Endothelial cell of umbilical vein (primary cell): ENCODE results near the gene SATB2. TPM values are rescaled to one million over a fixed set of nuclear protein-coding genes. Genes with fewer than 3 reads are reported as not detected.

ENCODE experiments used
- BruUV-seq: library from RNA; stranded (reverse); fragments of 400-500 nt; replicated peaks from 2 replicates; lab custom pipeline; 2021; lab: Mats Ljungman, UMichigan
- CTCF ChIA-PET: fragments of 300-600, 350-600 bp; sonication (Branson Sonifier 250); formaldehyde crosslinking; loops from one replicate; lab custom pipeline; 2021; ENCODE audit warnings: antibody characterized with exemption, inconsistent platforms; lab: Charles Lee
- POLR2A ChIA-PET: fragments of 300-600, 350-600 bp; sonication (Branson Sonifier 250); formaldehyde crosslinking; loops from one replicate; lab custom pipeline; 2021; ENCODE audit warnings: antibody characterized with exemption, inconsistent platforms; lab: Charles Lee
- DNase-seq: peaks from one replicate; pipeline ENCODE4 v3.0.0-alpha.2; 2011; ENCODE audit warnings: low read depth, low spot score
- FAIRE-seq: peaks from 2 replicates; lab custom pipeline; 2011; peaks lifted over from hg19 to GRCh38; lab: Jason Lieb, UNC
- H2AFZ ChIP-seq: 2 replicates; pipeline ENCODE4 v1.6.0; 2012; ENCODE audit warnings: low read depth, low read length, control low read depth, inconsistent platforms
- H3K27ac ChIP-seq: 2 replicates; pipeline ENCODE4 v1.5.1; 2011; ENCODE audit warnings: low read depth, mild to moderate bottlenecking, control low read depth, low read length, moderate library complexity; ENCODE audit not compliant: insufficient read depth
- H3K27me3 ChIP-seq, 2 experiments: 2 replicates each; pipeline versions ENCODE4 v1.6.0 to v1.6.1; 2011; ENCODE audit warnings: low read length in 2 of 2, mixed read lengths in 1 of 2; ENCODE audit not compliant: control insufficient read depth in 2 of 2, insufficient read depth in 2 of 2
- H3K36me3 ChIP-seq, 2 experiments: 2 replicates in 1 of 2; 3 replicates in 1 of 2; pipeline ENCODE4 v1.5.1; 2011; ENCODE audit warnings: low read length in 2 of 2, mild to moderate bottlenecking in 1 of 2, moderate library complexity in 1 of 2; ENCODE audit not compliant: control insufficient read depth in 2 of 2, insufficient read depth in 2 of 2; ENCODE audit errors: extremely low read depth in 1 of 2
- H3K4me1 ChIP-seq: 3 replicates; pipeline ENCODE4 v1.5.1; 2011; ENCODE audit warnings: mild to moderate bottlenecking, low read length; ENCODE audit not compliant: control insufficient read depth, insufficient read depth; ENCODE audit errors: extremely low read depth
- H3K4me2 ChIP-seq: 2 replicates; pipeline ENCODE4 v1.6.1; 2011; ENCODE audit warnings: low read length, control low read depth, mixed read lengths; ENCODE audit not compliant: insufficient read depth
- H3K4me3 ChIP-seq, 3 experiments: fragments of 200-600 bp in 1 of 3; sonication (generic), shearing (Covaris generic) in 1 of 3; replicated peaks in 1 of 3; 2 replicates each; pipeline ENCODE4 v1.5.1; 2011 to 2016; ENCODE audit warnings: control low read depth in 3 of 3, low read length in 3 of 3, mild to moderate bottlenecking in 2 of 3, inconsistent platforms in 1 of 3, low read depth in 1 of 3, moderate library complexity in 1 of 3; ENCODE audit not compliant: insufficient read depth in 1 of 3
- H3K79me2 ChIP-seq: 2 replicates; pipeline ENCODE4 v1.6.0; 2012; ENCODE audit warnings: low read length, inconsistent platforms; ENCODE audit not compliant: control insufficient read depth, insufficient read depth
- H3K9ac ChIP-seq: replicated peaks from 2 replicates; pipeline ENCODE3; 2011; ENCODE audit warnings: low read length, control low read depth; ENCODE audit not compliant: insufficient read depth; ENCODE audit errors: extremely low read depth
- H3K9me1 ChIP-seq: replicated peaks from 3 replicates; pipeline ENCODE4 v1.6.0; 2011; ENCODE audit warnings: mild to moderate bottlenecking, low read length; ENCODE audit not compliant: control insufficient read depth, insufficient read depth; ENCODE audit errors: extremely low read depth
- H3K9me3 ChIP-seq: replicated peaks from 2 replicates; pipeline ENCODE4 v1.5.1; 2012; ENCODE audit warnings: low read length, inconsistent platforms; ENCODE audit not compliant: control insufficient read depth, insufficient read depth
- H4K20me1 ChIP-seq: replicated peaks from 2 replicates; pipeline ENCODE3; 2011; ENCODE audit warnings: mild to moderate bottlenecking, low read length; ENCODE audit not compliant: control insufficient read depth, insufficient read depth; ENCODE audit errors: extremely low read depth
- EZH2 ChIP-seq: IDR thresholded peaks from 2 replicates; pipeline ENCODE4 v1.6.1; 2012; ENCODE audit warnings: borderline replicate concordance, low read depth, mild to moderate bottlenecking, moderate library complexity, low read length, inconsistent platforms; ENCODE audit not compliant: severe bottlenecking
- FOS ChIP-seq: IDR thresholded peaks from 2 replicates; pipeline ENCODE4 v1.6.1; 2011; ENCODE audit warnings: mild to moderate bottlenecking, low read length, moderate library complexity, borderline replicate concordance; ENCODE audit not compliant: insufficient read depth
- GATA2 ChIP-seq: IDR thresholded peaks from 2 replicates; pipeline ENCODE4 v1.7.0; 2011; ENCODE audit warnings: low read depth, mild to moderate bottlenecking, moderate library complexity, mixed read lengths, low read length; ENCODE audit not compliant: insufficient read length, insufficient read depth
- JUN ChIP-seq: IDR thresholded peaks from 2 replicates; pipeline ENCODE4 v1.6.1; 2011; ENCODE audit warnings: borderline replicate concordance, low read depth; ENCODE audit not compliant: insufficient read length, insufficient read depth
- MYC ChIP-seq: IDR thresholded peaks from one replicate; pipeline ENCODE4 v1.6.1; 2011; ENCODE audit warnings: mild to moderate bottlenecking, low read depth, low read length
- POLR2A ChIP-seq: IDR thresholded peaks from 2 replicates; pipeline ENCODE4 v1.6.1; 2012; ENCODE audit warnings: low read depth, mild to moderate bottlenecking, control low read depth, low read length
- POLR2AphosphoS5 ChIP-seq: IDR thresholded peaks from 2 replicates; pipeline ENCODE4 v1.6.1; 2012; ENCODE audit warnings: low read depth, mild to moderate bottlenecking, control low read depth, low read length, moderate library complexity; ENCODE audit not compliant: insufficient read depth
- dilution Hi-C: fragments of 300-500 bp; cut with MboI; formaldehyde crosslinking; loops from one replicate; pipeline ENCODE4 v1.15.0; 2019; ENCODE audit warnings: low sequenced_read_pairs; ENCODE audit not compliant: extremely low pct_ligation_motif_present
- intact Hi-C: fragments of 100-400 bp; cut with micrococcal nuclease; formaldehyde crosslinking; loops from one replicate; pipeline ENCODE4 v1.10.0; 2022
- polyA plus RNA-seq, 4 experiments: library from polyadenylated mRNA; depleted of rRNA in 3 of 4; stranded (reverse) in 3 of 4; unstranded in 1 of 4; fragments of >200 nt; gene quantifications; 2 replicates each; pipeline versions ENCODE4 v1.2.1 to v1.2.3, GENCODE V29; 2011 to 2012; ENCODE audit warnings: missing spikeins in 1 of 4
- total RNA-seq: library from RNA; stranded (reverse); gene quantifications from 2 replicates; pipeline ENCODE4 v1.2.3, GENCODE V29; 2021
- TF ChIP-seq, protein P1 (sequence below), 2 donors: IDR thresholded peaks; 1 replicate in 1 of 2; 2 replicates in 1 of 2; pipeline ENCODE4 v1.5.1; 2011; ENCODE audit warnings: low read length in 2 of 2, mild to moderate bottlenecking in 2 of 2, moderate library complexity in 2 of 2, control low read depth in 1 of 2, inconsistent platforms in 1 of 2, low read depth in 1 of 2; ENCODE audit not compliant: insufficient read depth in 1 of 2; ENCODE audit errors: extremely low read depth in 1 of 2
- TF ChIP-seq, protein P2 (sequence below): IDR thresholded peaks from 2 replicates; pipeline ENCODE4 v1.6.1; 2011; ENCODE audit not compliant: insufficient read depth, insufficient read length

SATB2 gene
- total and polyA plus RNA-seq, 2 donors (not counting 3 experiments of a cell fraction or from before 2014, with no cell fraction given), result 0.47 to 1.1 TPM

DNA sequence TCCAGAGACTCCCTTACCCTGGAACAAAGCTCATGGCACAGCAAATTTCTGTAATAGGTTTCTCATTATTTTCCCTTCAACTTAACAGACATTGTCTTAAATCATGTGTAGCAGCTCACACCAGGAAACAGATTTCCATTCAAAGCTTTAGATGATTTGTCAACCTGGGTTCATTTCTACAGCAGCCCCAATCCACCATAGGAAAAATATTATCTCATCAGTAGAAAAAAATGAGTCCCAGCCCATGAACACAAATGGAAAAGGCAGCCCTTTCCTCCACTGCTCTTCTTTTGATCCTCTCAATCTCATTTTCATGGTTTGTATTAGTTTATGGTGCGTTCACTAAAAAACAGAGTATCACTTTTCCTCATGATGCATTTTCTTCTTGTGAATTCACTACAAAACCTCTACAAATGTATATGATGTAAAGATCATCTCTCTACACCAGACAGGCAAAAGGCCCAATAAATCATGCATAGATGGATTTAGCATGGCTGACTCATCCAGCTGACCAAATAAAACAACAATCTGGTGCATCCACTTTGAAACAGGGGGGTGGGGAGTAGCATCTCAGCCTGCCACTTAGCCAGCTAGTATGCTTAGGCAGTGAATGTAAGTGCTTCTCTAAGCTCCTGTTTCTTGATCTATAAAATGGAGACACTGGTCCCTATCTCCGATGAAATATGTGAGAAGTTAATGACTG, 78.6 kb downstream of the SATB2 start:
- Histone ChIP-seq H3K4me3 (no peak overlapping the region), H3K27me3 (peaks cover 3 to 8% of the 10 kb centered on the region in 2 experiments), H3K4me1 (peaks cover 5% of the 10 kb centered on the region), H2AFZ (no peak overlapping the region), H3K4me2 (no peak overlapping the region), H3K36me3 (no peaks in the 10 kb centered on the region), H3K79me2 (no peaks in the 10 kb centered on the region), H4K20me1 (no peaks in the 10 kb centered on the region), H3K9me1 (peaks cover 3% of the 10 kb centered on the region), H3K9ac (no peak overlapping the region), H3K9me3 (no peaks in the 10 kb centered on the region), H3K27ac (no peak overlapping the region)
- CTCF ChIA-PET, result no interaction called here
- FAIRE-seq, result no peak
- BruUV-seq, result no TSS peak
- POLR2A ChIA-PET, result no interaction called here
- DNase-seq, result no peak
- TF ChIP-seq FOS, result peak; percentile 37
- TF ChIP-seq GATA2, result no peak
- TF ChIP-seq JUN, result no peak
- intact Hi-C loops, result no loop called here
- dilution Hi-C loops, result no loop called here

DNA sequence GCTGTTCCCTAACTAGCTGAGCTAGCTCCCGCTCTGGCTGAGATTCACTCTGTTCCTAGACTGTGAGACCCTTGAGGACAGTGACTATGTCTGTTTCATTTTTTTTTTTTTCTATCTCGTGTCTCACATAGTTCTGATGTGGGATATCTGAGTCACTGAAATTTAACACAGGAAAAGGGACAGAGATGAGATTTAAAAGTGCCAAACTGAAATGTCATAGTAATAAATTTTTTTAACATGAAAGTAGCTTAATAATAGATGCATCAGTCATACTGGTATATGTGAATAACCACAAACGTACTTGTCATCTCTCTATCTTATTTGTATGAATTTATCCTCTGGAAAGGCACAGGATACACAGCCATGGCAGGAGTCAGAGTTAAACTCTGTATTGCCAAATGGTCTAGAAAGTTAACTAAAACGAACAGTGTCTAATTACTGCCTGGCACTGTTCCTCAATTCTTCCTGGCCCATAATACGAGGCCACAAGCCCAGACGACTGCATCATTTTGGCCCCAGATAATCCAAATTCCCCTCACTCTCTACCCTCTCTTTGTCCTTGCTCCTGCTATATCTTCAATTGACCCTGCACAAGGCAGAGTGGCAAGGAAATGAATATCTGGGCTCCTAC, 87.5 kb downstream of the SATB2 start:
- Histone ChIP-seq H3K9me3 (no peaks in the 10 kb centered on the region), H3K9me1 (no peaks in the 10 kb centered on the region), H3K79me2 (no peaks in the 10 kb centered on the region), H3K4me3 (no peak overlapping the region), H3K27me3 (no peaks in the 10 kb centered on the region), H2AFZ (no peak overlapping the region), H4K20me1 (no peaks in the 10 kb centered on the region), H3K36me3 (no peaks in the 10 kb centered on the region), H3K4me1 (no peaks in the 10 kb centered on the region), H3K4me2 (no peak overlapping the region), H3K9ac (no peak overlapping the region), H3K27ac (no peak overlapping the region)
- POLR2A ChIA-PET, result no interaction called here
- intact Hi-C loops (no loop called here), dilution Hi-C loops (no loop called here)
- no peak for DNase-seq
- FAIRE-seq, result no peak
- BruUV-seq, result no TSS peak
- TF ChIP-seq, protein P1, sequence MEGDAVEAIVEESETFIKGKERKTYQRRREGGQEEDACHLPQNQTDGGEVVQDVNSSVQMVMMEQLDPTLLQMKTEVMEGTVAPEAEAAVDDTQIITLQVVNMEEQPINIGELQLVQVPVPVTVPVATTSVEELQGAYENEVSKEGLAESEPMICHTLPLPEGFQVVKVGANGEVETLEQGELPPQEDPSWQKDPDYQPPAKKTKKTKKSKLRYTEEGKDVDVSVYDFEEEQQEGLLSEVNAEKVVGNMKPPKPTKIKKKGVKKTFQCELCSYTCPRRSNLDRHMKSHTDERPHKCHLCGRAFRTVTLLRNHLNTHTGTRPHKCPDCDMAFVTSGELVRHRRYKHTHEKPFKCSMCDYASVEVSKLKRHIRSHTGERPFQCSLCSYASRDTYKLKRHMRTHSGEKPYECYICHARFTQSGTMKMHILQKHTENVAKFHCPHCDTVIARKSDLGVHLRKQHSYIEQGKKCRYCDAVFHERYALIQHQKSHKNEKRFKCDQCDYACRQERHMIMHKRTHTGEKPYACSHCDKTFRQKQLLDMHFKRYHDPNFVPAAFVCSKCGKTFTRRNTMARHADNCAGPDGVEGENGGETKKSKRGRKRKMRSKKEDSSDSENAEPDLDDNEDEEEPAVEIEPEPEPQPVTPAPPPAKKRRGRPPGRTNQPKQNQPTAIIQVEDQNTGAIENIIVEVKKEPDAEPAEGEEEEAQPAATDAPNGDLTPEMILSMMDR (IDR thresholded peaks at IDR 0.05; ENCODE audit: extremely low read depth in 1 of 2, insufficient read depth in 1 of 2, low read depth in 1 of 2, low read length in 2 of 2), result no peak
- TF ChIP-seq MYC (no peak), POLR2AphosphoS5 (no peak), FOS (no peak), EZH2 (no peak), GATA2 (no peak), JUN (no peak), POLR2A (no peak)
- TF ChIP-seq, protein P2, sequence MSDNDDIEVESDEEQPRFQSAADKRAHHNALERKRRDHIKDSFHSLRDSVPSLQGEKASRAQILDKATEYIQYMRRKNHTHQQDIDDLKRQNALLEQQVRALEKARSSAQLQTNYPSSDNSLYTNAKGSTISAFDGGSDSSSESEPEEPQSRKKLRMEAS, result no peak
- CTCF ChIA-PET, result no interaction called here
